HepG2 (cell line): ENCODE measurements around the gene KLC4. TPM values are rescaled to one million over a fixed set of nuclear protein-coding genes. Genes with fewer than 3 reads are reported as not detected.
A peak's percentile ranks its signal among the peaks of the same experiment; 100 is the strongest.

Experiments used
- ATF7-NPFF ChIP-seq: sonication (generic); formaldehyde crosslinking; IDR thresholded peaks from 2 replicates; pipeline ENCODE4 v1.8.1; 2023; ENCODE audit warnings: mild to moderate bottlenecking, low read depth, missing genetic modification reagents, moderate library complexity
- CEBPB ChIP-seq: IDR thresholded peaks from 2 replicates; pipeline ENCODE4 v1.6.1; 2011; ENCODE audit warnings: low read depth, low read length, improper control_type of control experiment, borderline replicate concordance
- NR2F2 ChIP-seq: IDR thresholded peaks from 2 replicates; pipeline ENCODE4 v1.6.1; 2012; ENCODE audit warnings: low read depth, inconsistent platforms, borderline replicate concordance
- SALL1 ChIP-seq: sonication (generic); formaldehyde crosslinking; IDR thresholded peaks from 2 replicates; pipeline ENCODE4 v1.8.0; 2022; ENCODE audit warnings: mild to moderate bottlenecking, missing genetic modification reagents
- SNAPC2 ChIP-seq: sonication (generic); formaldehyde crosslinking; IDR thresholded peaks from 2 replicates; pipeline ENCODE4 v1.8.1; 2022; ENCODE audit warnings: mild to moderate bottlenecking, missing genetic modification reagents
- TBX2 ChIP-seq: sonication (generic); formaldehyde crosslinking; IDR thresholded peaks from 2 replicates; pipeline ENCODE4 v1.5.0; 2020; ENCODE audit warnings: missing genetic modification reagents, mild to moderate bottlenecking, borderline replicate concordance
- ZNF101 ChIP-seq: sonication (generic); formaldehyde crosslinking; IDR thresholded peaks from 2 replicates; pipeline ENCODE4 v1.4.0; 2020; ENCODE audit warnings: mild to moderate bottlenecking, low read depth, missing genetic modification reagents, borderline replicate concordance
- ZNF354B ChIP-seq: sonication (generic); formaldehyde crosslinking; IDR thresholded peaks from 2 replicates; pipeline ENCODE4 v1.8.0; 2022; ENCODE audit warnings: mild to moderate bottlenecking, missing genetic modification reagents
- ZNF891 ChIP-seq: sonication (generic); formaldehyde crosslinking; IDR thresholded peaks from 2 replicates; pipeline ENCODE4 v1.5.0; 2020; ENCODE audit warnings: mild to moderate bottlenecking, missing genetic modification reagents
- polyA plus RNA-seq, 8 experiments: library from polyadenylated mRNA; depleted of rRNA in 3 of 8; stranded (reverse) in 7 of 8; unstranded in 1 of 8; fragments of >200 nt; fragmentation: Illumina TruSeq in 4 of 8; extraction: Trizol in 4 of 8; gene quantifications; 2 replicates each; pipeline versions ENCODE4 v1.2.1 to v1.2.3, GENCODE V29; 2011 to 2016; ENCODE audit warnings: low read depth in 4 of 8, missing spikeins in 1 of 8, mixed read lengths in 1 of 8; ENCODE audit not compliant: insufficient read depth in 1 of 8
- total RNA-seq, 5 experiments: library from RNA; depleted of rRNA; stranded (reverse); fragments of >200 nt; fragmentation: Illumina TruSeq; extraction: Trizol; gene quantifications; 2 replicates each; pipeline ENCODE4 v1.2.3, GENCODE V29; 2016; ENCODE audit warnings: low read depth in 1 of 5
- TF ChIP-seq, protein P1 (sequence below): sonication (generic); formaldehyde crosslinking; IDR thresholded peaks from 2 replicates; pipeline ENCODE4 v1.4.0; 2020; ENCODE audit warnings: missing genetic modification reagents, borderline replicate concordance
- TF ChIP-seq, protein P2 (sequence below): sonication (generic); formaldehyde crosslinking; IDR thresholded peaks from 2 replicates; pipeline ENCODE4 v1.5.1; 2020; ENCODE audit warnings: mild to moderate bottlenecking, missing genetic modification reagents, moderate library complexity

KLC4 gene
- total and polyA plus RNA-seq, 2 of the 13 experiments (the other 11 are each of a cell fraction or from before 2014, with no cell fraction given), result 45.4 to 70.4 TPM

- TF ChIP-seq, protein P1, sequence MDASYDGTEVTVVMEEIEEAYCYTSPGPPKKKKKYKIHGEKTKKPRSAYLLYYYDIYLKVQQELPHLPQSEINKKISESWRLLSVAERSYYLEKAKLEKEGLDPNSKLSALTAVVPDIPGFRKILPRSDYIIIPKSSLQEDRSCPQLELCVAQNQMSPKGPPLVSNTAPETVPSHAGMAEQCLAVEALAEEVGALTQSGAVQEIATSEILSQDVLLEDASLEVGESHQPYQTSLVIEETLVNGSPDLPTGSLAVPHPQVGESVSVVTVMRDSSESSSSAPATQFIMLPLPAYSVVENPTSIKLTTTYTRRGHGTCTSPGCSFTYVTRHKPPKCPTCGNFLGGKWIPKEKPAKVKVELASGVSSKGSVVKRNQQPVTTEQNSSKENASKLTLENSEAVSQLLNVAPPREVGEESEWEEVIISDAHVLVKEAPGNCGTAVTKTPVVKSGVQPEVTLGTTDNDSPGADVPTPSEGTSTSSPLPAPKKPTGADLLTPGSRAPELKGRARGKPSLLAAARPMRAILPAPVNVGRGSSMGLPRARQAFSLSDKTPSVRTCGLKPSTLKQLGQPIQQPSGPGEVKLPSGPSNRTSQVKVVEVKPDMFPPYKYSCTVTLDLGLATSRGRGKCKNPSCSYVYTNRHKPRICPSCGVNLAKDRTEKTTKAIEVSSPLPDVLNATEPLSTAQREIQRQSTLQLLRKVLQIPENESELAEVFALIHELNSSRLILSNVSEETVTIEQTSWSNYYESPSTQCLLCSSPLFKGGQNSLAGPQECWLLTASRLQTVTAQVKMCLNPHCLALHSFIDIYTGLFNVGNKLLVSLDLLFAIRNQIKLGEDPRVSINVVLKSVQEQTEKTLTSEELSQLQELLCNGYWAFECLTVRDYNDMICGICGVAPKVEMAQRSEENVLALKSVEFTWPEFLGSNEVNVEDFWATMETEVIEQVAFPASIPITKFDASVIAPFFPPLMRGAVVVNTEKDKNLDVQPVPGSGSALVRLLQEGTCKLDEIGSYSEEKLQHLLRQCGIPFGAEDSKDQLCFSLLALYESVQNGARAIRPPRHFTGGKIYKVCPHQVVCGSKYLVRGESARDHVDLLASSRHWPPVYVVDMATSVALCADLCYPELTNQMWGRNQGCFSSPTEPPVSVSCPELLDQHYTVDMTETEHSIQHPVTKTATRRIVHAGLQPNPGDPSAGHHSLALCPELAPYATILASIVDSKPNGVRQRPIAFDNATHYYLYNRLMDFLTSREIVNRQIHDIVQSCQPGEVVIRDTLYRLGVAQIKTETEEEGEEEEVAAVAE (CRISPR knock-in tag), result no peak
- TF ChIP-seq ZNF891 (CRISPR knock-in tag) (0 out of 2 replicates have a peak, but pooled peaks have one; percentile 32), ZNF354B (CRISPR knock-in tag) (no peak), NR2F2 (no peak), CEBPB (no peak), SNAPC2 (no peak), ZNF101 (no peak), ATF7-NPFF (CRISPR knock-in tag) (no peak), TBX2 (CRISPR knock-in tag) (0 out of 2 replicates have a peak, but pooled peaks have one; percentile 16), SALL1 (peak; percentile 14; the same call in 1 of the 2 replicates)
- TF ChIP-seq, protein P2, sequence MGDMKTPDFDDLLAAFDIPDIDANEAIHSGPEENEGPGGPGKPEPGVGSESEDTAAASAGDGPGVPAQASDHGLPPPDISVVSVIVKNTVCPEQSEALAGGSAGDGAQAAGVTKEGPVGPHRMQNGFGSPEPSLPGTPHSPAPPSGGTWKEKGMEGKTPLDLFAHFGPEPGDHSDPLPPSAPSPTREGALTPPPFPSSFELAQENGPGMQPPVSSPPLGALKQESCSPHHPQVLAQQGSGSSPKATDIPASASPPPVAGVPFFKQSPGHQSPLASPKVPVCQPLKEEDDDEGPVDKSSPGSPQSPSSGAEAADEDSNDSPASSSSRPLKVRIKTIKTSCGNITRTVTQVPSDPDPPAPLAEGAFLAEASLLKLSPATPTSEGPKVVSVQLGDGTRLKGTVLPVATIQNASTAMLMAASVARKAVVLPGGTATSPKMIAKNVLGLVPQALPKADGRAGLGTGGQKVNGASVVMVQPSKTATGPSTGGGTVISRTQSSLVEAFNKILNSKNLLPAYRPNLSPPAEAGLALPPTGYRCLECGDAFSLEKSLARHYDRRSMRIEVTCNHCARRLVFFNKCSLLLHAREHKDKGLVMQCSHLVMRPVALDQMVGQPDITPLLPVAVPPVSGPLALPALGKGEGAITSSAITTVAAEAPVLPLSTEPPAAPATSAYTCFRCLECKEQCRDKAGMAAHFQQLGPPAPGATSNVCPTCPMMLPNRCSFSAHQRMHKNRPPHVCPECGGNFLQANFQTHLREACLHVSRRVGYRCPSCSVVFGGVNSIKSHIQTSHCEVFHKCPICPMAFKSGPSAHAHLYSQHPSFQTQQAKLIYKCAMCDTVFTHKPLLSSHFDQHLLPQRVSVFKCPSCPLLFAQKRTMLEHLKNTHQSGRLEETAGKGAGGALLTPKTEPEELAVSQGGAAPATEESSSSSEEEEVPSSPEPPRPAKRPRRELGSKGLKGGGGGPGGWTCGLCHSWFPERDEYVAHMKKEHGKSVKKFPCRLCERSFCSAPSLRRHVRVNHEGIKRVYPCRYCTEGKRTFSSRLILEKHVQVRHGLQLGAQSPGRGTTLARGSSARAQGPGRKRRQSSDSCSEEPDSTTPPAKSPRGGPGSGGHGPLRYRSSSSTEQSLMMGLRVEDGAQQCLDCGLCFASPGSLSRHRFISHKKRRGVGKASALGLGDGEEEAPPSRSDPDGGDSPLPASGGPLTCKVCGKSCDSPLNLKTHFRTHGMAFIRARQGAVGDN, result peak; percentile 41; the same call in 1 of the 2 replicates
Observed at GRCh38 chr6:43082806-43083655, 23.6 kb downstream of the KLC4 start (continued).
